Right lobe of liver (tissue), 6 donors: ENCODE results near the gene TSTD1. TPM values are rescaled to one million over a fixed set of nuclear protein-coding genes. Genes with fewer than 3 reads are reported as not detected.

Experiments
- ATAC-seq, 4 donors: fragments of 200-7000 bp; cut with Tn5 transposase; one replicate each; pipeline ENCODE4 v1.9.1; 2020; ENCODE audit warnings: mild to moderate bottlenecking in 4 of 4, moderate library complexity in 4 of 4
- DNase-seq, 3 donors: peaks; one replicate each; pipeline ENCODE4 v3.0.0-alpha.2; 2020
- H3K27ac ChIP-seq, 3 donors: fragments of 200-600 bp; one replicate each; pipeline ENCODE4 v1.8.0; 2022
- H3K27me3 ChIP-seq, 2 donors: fragments of 200-600 bp; one replicate each; pipeline ENCODE4 v1.8.0; 2022
- H3K36me3 ChIP-seq, 4 donors: fragments of 200-600 bp; sonication (generic) in 1 of 4; one replicate each; pipeline versions ENCODE4 v1.5.1 to v1.8.0; 2017 to 2022; ENCODE audit warnings: control low read depth in 1 of 4
- H3K4me1 ChIP-seq, 4 donors: fragments of 200-600 bp; sonication (generic) in 1 of 4; one replicate each; pipeline versions ENCODE4 v1.5.1 to v1.8.0; 2017 to 2022; ENCODE audit warnings: control low read depth in 1 of 4
- H3K4me3 ChIP-seq, 3 donors: fragments of 200-600 bp; one replicate each; pipeline ENCODE4 v1.8.0; 2022
- H3K9me3 ChIP-seq, 4 donors: fragments of 200-600 bp; sonication (generic) in 1 of 4; one replicate each; pipeline versions ENCODE4 v1.5.1 to v1.8.0; 2017 to 2022; ENCODE audit warnings: control low read depth in 1 of 4
- POLR2A ChIP-seq: fragments of 450-650 bp; IDR thresholded peaks from one replicate; pipeline ENCODE4 v1.6.1; 2017; ENCODE audit warnings: antibody characterized with exemption, mild to moderate bottlenecking
- whole genome bisulfite sequencing: methylation state at CpG from one replicate; pipeline ENCODE4 v1.1.6; 2018; ENCODE audit warnings: low coverage, low lambda C conversion rate; ENCODE audit not compliant: insufficient coverage; ENCODE audit errors: missing lambda C conversion rate; 5-methylcytosine and 5-hydroxymethylcytosine counted together
- intact Hi-C, 2 donors: fragments of 100-400 bp; cut with DNase I; formaldehyde crosslinking; loops; one replicate each; pipeline versions ENCODE4 v1.11.2 to v1.14.1; 2022
- total RNA-seq, 6 experiments: library from RNA; depleted of rRNA in 2 of 6; stranded (reverse); fragments of >200 nt in 2 of 6; fragmentation: NEBNext Ultra II Directional in 3 of 6; extraction: Animal tissue kit (Norgen Biotek cat#: 25700) in 3 of 6; gene quantifications; one replicate each; pipeline versions ENCODE4 v1.1.0 to v1.2.4, GENCODE V29; 2016 to 2023
- TF ChIP-seq, protein P1 (sequence below), 4 donors: fragments of 200-600 bp in 3 of 4; fragments of 450-650 bp in 1 of 4; IDR thresholded peaks; one replicate each; pipeline versions ENCODE4 v1.5.1 to v1.8.0; 2016 to 2022; ENCODE audit warnings: antibody characterized with exemption in 4 of 4, mild to moderate bottlenecking in 2 of 4
- donor health status: DM: no; HTN: yes; CAD: no.
- donor health status: DM: no; HTN: no; CAD: no.
- donor health status: DM: no; HTN: no; CAD: no.
- donor health status: DM: no; HTN: yes; CAD: no.
- donor health status: DM: no; HTN: yes; CAD: no.

Gene TSTD1
- total RNA-seq, 6 experiments from 2014 or later, result 16.3 to 60.8 (median 28.3) TPM

DNA sequence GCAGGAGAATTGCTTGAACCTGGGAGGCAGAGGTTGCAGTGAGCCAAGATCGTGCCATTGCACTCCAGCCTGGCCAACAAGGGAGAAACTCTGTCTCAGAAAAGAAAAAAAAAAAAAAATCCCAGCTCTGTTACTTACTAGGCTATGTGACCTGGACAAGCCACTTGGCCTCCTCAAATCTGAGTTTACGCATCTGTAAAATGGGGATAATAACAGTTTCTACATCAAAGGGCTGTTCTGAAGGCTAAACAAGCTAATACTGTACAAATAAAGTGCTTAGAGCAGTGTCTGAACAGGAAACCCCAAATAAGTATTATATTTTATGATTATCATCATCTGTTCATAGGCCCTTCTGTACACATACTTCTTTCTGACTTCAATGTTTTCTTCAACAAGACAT is 31.4 kb downstream of the TSTD1 start:
- Histone ChIP-seq H3K9me3 (no peaks in the 10 kb centered on the region), H3K4me1 (peaks cover 0 to 30% (median 9%) of the 10 kb centered on the region in 4 donors), H3K36me3 (no peaks in the 10 kb centered on the region), H3K27me3 (no peaks in the 10 kb centered on the region), H3K27ac (no peak overlapping the region), H3K4me3 (no peak overlapping the region)
- intact Hi-C loops, result no loop called here
- DNase-seq (no peak), ATAC-seq (no peak)
- no peak for TF ChIP-seq POLR2A
- TF ChIP-seq, protein P1, sequence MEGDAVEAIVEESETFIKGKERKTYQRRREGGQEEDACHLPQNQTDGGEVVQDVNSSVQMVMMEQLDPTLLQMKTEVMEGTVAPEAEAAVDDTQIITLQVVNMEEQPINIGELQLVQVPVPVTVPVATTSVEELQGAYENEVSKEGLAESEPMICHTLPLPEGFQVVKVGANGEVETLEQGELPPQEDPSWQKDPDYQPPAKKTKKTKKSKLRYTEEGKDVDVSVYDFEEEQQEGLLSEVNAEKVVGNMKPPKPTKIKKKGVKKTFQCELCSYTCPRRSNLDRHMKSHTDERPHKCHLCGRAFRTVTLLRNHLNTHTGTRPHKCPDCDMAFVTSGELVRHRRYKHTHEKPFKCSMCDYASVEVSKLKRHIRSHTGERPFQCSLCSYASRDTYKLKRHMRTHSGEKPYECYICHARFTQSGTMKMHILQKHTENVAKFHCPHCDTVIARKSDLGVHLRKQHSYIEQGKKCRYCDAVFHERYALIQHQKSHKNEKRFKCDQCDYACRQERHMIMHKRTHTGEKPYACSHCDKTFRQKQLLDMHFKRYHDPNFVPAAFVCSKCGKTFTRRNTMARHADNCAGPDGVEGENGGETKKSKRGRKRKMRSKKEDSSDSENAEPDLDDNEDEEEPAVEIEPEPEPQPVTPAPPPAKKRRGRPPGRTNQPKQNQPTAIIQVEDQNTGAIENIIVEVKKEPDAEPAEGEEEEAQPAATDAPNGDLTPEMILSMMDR (IDR thresholded peaks at IDR 0.05), result no peak
- WGBS, result 92% methylated on average over 2 of the region's 2 CpGs

DNA sequence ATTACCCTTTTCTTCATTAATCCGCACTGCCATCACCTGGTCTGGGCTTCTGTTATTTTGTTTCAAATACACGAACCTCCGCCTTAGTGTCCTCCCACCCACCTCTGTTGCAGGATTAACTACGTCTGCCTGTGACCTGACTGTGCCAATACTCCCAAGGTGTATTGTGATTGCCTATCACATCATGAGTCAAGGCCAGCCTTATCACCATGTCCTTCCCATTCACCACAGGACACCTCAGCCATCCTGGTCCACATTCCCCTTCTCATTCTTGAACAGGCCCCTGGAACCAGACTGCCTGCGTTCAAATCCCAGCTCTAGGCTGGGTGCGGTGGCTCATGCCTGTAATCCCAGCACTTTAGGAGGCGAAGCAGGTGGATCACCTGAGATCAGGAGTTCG is 32.2 kb downstream of the TSTD1 start:
- TF ChIP-seq, protein P1 (IDR thresholded peaks at IDR 0.05), result no peak
- no peak for TF ChIP-seq POLR2A
- ATAC-seq (no peak), DNase-seq (no peak)
- peaks cover 0 to under 1% (median 0%) of the 10 kb centered on the region in 4 donors for H3K36me3 ChIP-seq
- H3K4me3 ChIP-seq, result no peak overlapping the region
- 92% methylated on average over 8 of the region's 8 CpGs for WGBS
- no peaks in the 10 kb centered on the region for H3K9me3 ChIP-seq
- no peaks in the 10 kb centered on the region for H3K27me3 ChIP-seq
- no peak overlapping the region for H3K27ac ChIP-seq
- intact Hi-C loops, result no loop called here
- peaks cover 0 to 24% (median 5%) of the 10 kb centered on the region in 4 donors for H3K4me1 ChIP-seq

DNA sequence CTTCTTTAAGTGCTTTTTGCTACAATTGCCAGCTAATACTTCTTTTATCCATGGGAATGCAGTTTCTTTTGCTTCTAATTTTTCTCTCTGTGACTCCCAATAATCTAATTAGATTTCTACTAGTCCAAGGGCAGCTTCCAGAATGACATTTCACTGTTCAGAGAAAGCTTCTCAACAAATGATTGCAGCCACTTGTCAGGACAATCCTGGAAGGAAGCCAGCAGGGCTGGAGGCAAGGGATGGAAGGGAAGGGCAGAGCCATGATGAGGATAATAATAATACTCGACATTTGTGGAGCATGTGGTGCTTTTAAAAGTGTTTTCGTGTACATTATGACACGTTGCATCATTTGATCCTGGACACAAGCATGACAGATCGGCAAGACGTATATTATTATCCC is 37.2 kb downstream of the TSTD1 start:
- H3K9me3 ChIP-seq, result no peaks in the 10 kb centered on the region
- TF ChIP-seq, protein P1 (IDR thresholded peaks at IDR 0.05), result no peak
- TF ChIP-seq POLR2A, result no peak
- no peaks in the 10 kb centered on the region for H3K27me3 ChIP-seq
- intact Hi-C loops, result no loop called here
- H3K4me1 ChIP-seq, result peaks cover 0 to 13% (median 2%) of the 10 kb centered on the region in 4 donors
- no peak for ATAC-seq
- H3K27ac ChIP-seq, result no peak overlapping the region
- 75% methylated on average over 5 of the region's 5 CpGs for WGBS
- H3K36me3 ChIP-seq, result peaks cover 0 to 33% (median 15%) of the 10 kb centered on the region in 4 donors
- no peak overlapping the region for H3K4me3 ChIP-seq
- no peak for DNase-seq

DNA sequence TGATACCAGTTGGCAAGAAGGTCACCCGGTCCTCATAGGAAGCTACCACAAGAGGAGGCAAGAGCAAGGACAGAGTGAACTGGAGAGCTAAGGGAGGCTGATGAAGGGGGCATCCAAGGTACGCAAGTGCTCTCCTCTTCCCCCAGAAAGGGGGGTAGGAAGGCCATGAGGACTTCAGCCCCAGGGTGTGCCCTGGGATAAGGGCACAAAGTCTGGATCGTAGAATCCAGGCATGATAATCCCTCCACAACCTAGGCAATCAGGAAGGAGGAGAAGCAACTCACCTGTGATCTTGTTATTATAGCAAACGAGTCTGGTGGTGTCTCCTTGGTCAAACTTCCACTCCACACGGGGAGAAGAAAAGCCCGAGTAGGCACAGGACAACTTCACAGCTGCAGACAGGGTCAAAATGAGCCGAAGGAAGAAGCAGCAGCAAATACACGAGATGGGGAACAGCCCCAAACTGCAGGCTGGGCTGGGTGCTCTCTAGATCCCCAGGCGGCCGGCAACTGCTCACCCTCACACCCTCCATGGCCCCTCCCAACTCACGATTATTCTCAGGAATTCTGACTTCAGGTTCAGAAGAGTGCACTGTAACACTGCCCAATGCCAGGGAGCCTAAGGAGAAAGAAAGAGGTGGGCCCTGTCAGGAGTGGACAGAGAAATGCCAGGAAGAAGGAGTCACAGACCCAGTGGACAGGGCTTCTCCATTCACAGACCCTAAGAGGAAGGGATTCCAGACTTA is 37.9 kb downstream of the TSTD1 start:
- no peak for DNase-seq
- Histone ChIP-seq H3K27ac (no peak overlapping the region), H3K36me3 (peaks cover 0 to 33% (median 15%) of the 10 kb centered on the region in 4 donors), H3K27me3 (no peaks in the 10 kb centered on the region), H3K9me3 (no peaks in the 10 kb centered on the region), H3K4me3 (no peak overlapping the region), H3K4me1 (peaks cover 0 to 13% (median 2%) of the 10 kb centered on the region in 4 donors)
- WGBS, result 50% methylated on average over 2 of the region's 11 CpGs
- TF ChIP-seq, protein P1 (IDR thresholded peaks at IDR 0.05), result no peak
- TF ChIP-seq POLR2A, result no peak
- intact Hi-C loops, result no loop called here
- no peak for ATAC-seq
